ENCODE results near the gene CRYBG1.

Gene CRYBG1

GRCh38 chr6:106466211-106466610 lies 105.7 kb downstream of the CRYBG1 start:
- Histone ChIP-seq H3K36me3 (ENCODE audit: insufficient read depth, low read length) (no peaks in the 10 kb centered on the region), H3K27me3 (ENCODE audit: insufficient read depth, low read length) (peaks cover 11% of the 10 kb centered on the region), H3K9me3 (ENCODE audit: low read length) (no peaks in the 10 kb centered on the region), H3K4me1 (ENCODE audit: insufficient read depth, low read length) (no peaks in the 10 kb centered on the region), H3K4me3 (ENCODE audit: low read length) (no peak overlapping the region), H2AFZ (ENCODE audit: low read depth, low read length) (no peak overlapping the region)

- H3K27me3 ChIP-seq (ENCODE audit: insufficient read depth, low read length): peaks cover 9% of the 10 kb centered on the region
- H3K9me3 ChIP-seq (ENCODE audit: low read length): no peaks in the 10 kb centered on the region
- no peak overlapping the region for H3K4me3 ChIP-seq (ENCODE audit: low read length)
- no peak overlapping the region for H2AFZ ChIP-seq (ENCODE audit: low read depth, low read length)
- no peaks in the 10 kb centered on the region for H3K36me3 ChIP-seq (ENCODE audit: insufficient read depth, low read length)
- no peaks in the 10 kb centered on the region for H3K4me1 ChIP-seq (ENCODE audit: insufficient read depth, low read length)
Measured at GRCh38 chr6:106468935-106469334, 108.4 kb downstream of the CRYBG1 start.

GRCh38 chr6:106469882-106470281 lies 109.4 kb downstream of the CRYBG1 start:
- Histone ChIP-seq H3K4me1 (ENCODE audit: insufficient read depth, low read length) (no peaks in the 10 kb centered on the region), H3K9me3 (ENCODE audit: low read length) (no peaks in the 10 kb centered on the region), H3K4me3 (ENCODE audit: low read length) (no peak overlapping the region), H3K36me3 (ENCODE audit: insufficient read depth, low read length) (no peaks in the 10 kb centered on the region), H2AFZ (ENCODE audit: low read depth, low read length) (no peak overlapping the region), H3K27me3 (ENCODE audit: insufficient read depth, low read length) (peaks cover 9% of the 10 kb centered on the region)

GRCh38 chr6:106470316-106470715 lies 109.8 kb downstream of the CRYBG1 start:
- H3K27me3 ChIP-seq (ENCODE audit: insufficient read depth, low read length): peaks cover 12% of the 10 kb centered on the region
- H3K4me3 ChIP-seq (ENCODE audit: low read length): no peak overlapping the region
- no peaks in the 10 kb centered on the region for H3K4me1 ChIP-seq (ENCODE audit: insufficient read depth, low read length)
- no peaks in the 10 kb centered on the region for H3K36me3 ChIP-seq (ENCODE audit: insufficient read depth, low read length)
- H2AFZ ChIP-seq (ENCODE audit: low read depth, low read length): no peak overlapping the region
- H3K9me3 ChIP-seq (ENCODE audit: low read length): no peaks in the 10 kb centered on the region

- no peaks in the 10 kb centered on the region for H3K9me3 ChIP-seq (ENCODE audit: low read length)
- H3K27me3 ChIP-seq (ENCODE audit: insufficient read depth, low read length): peaks cover 16% of the 10 kb centered on the region
- H3K4me1 ChIP-seq (ENCODE audit: insufficient read depth, low read length): no peaks in the 10 kb centered on the region
- no peaks in the 10 kb centered on the region for H3K36me3 ChIP-seq (ENCODE audit: insufficient read depth, low read length)
- H2AFZ ChIP-seq (ENCODE audit: low read depth, low read length): no peak overlapping the region
- no peak overlapping the region for H3K4me3 ChIP-seq (ENCODE audit: low read length)
Measured at GRCh38 chr6:106470811-106471210, 110.3 kb downstream of the CRYBG1 start.

- Histone ChIP-seq H2AFZ (ENCODE audit: low read depth, low read length) (no peak overlapping the region), H3K36me3 (ENCODE audit: insufficient read depth, low read length) (no peaks in the 10 kb centered on the region), H3K4me1 (ENCODE audit: insufficient read depth, low read length) (no peaks in the 10 kb centered on the region), H3K4me3 (ENCODE audit: low read length) (no peak overlapping the region), H3K27me3 (ENCODE audit: insufficient read depth, low read length) (peaks cover 14% of the 10 kb centered on the region), H3K9me3 (ENCODE audit: low read length) (no peaks in the 10 kb centered on the region)
Measured at GRCh38 chr6:106473812-106474211, 113.3 kb downstream of the CRYBG1 start.

- no peak overlapping the region for H2AFZ ChIP-seq (ENCODE audit: low read depth, low read length)
- H3K27me3 ChIP-seq (ENCODE audit: insufficient read depth, low read length): peaks cover 12% of the 10 kb centered on the region
- H3K36me3 ChIP-seq (ENCODE audit: insufficient read depth, low read length): no peaks in the 10 kb centered on the region
- no peaks in the 10 kb centered on the region for H3K9me3 ChIP-seq (ENCODE audit: low read length)
- no peaks in the 10 kb centered on the region for H3K4me1 ChIP-seq (ENCODE audit: insufficient read depth, low read length)
- H3K4me3 ChIP-seq (ENCODE audit: low read length): no peak overlapping the region
Measured at GRCh38 chr6:106474466-106474865, 113.9 kb downstream of the CRYBG1 start.

GRCh38 chr6:106475284-106475683 lies 114.8 kb downstream of the CRYBG1 start:
- no peaks in the 10 kb centered on the region for H3K9me3 ChIP-seq (ENCODE audit: low read length)
- no peaks in the 10 kb centered on the region for H3K4me1 ChIP-seq (ENCODE audit: insufficient read depth, low read length)
- H2AFZ ChIP-seq (ENCODE audit: low read depth, low read length): no peak overlapping the region
- H3K36me3 ChIP-seq (ENCODE audit: insufficient read depth, low read length): no peaks in the 10 kb centered on the region
- no peak overlapping the region for H3K4me3 ChIP-seq (ENCODE audit: low read length)
- peaks cover 12% of the 10 kb centered on the region for H3K27me3 ChIP-seq (ENCODE audit: insufficient read depth, low read length)

- Histone ChIP-seq H3K9me3 (ENCODE audit: low read length) (no peaks in the 10 kb centered on the region), H3K4me3 (ENCODE audit: low read length) (no peak overlapping the region), H3K27me3 (ENCODE audit: insufficient read depth, low read length) (peaks cover 12% of the 10 kb centered on the region), H3K36me3 (ENCODE audit: insufficient read depth, low read length) (no peaks in the 10 kb centered on the region), H3K4me1 (ENCODE audit: insufficient read depth, low read length) (no peaks in the 10 kb centered on the region), H2AFZ (ENCODE audit: low read depth, low read length) (no peak overlapping the region)
Measured at GRCh38 chr6:106476331-106477105, 116.0 kb downstream of the CRYBG1 start.

- Histone ChIP-seq H3K9me3 (ENCODE audit: low read length) (peaks cover 4% of the 10 kb centered on the region), H3K36me3 (ENCODE audit: insufficient read depth, low read length) (no peaks in the 10 kb centered on the region), H3K4me3 (ENCODE audit: low read length) (no peak overlapping the region), H2AFZ (ENCODE audit: low read depth, low read length) (no peak overlapping the region), H3K4me1 (ENCODE audit: insufficient read depth, low read length) (no peaks in the 10 kb centered on the region), H3K27me3 (ENCODE audit: insufficient read depth, low read length) (peaks cover 14% of the 10 kb centered on the region)
Measured at GRCh38 chr6:106477146-106477545, 116.6 kb downstream of the CRYBG1 start.

GRCh38 chr6:106477790-106478189 lies 117.3 kb downstream of the CRYBG1 start:
- peaks cover 4% of the 10 kb centered on the region for H3K9me3 ChIP-seq (ENCODE audit: low read length)
- no peaks in the 10 kb centered on the region for H3K4me1 ChIP-seq (ENCODE audit: insufficient read depth, low read length)
- no peaks in the 10 kb centered on the region for H3K36me3 ChIP-seq (ENCODE audit: insufficient read depth, low read length)
- peaks cover 15% of the 10 kb centered on the region for H3K27me3 ChIP-seq (ENCODE audit: insufficient read depth, low read length)
- no peak overlapping the region for H3K4me3 ChIP-seq (ENCODE audit: low read length)
- H2AFZ ChIP-seq (ENCODE audit: low read depth, low read length): no peak overlapping the region

GRCh38 chr6:106486236-106486635 lies 125.7 kb downstream of the CRYBG1 start:
- H3K4me1 ChIP-seq (ENCODE audit: insufficient read depth, low read length): no peaks in the 10 kb centered on the region
- no peak overlapping the region for H2AFZ ChIP-seq (ENCODE audit: low read depth, low read length)
- H3K9me3 ChIP-seq (ENCODE audit: low read length): peaks cover 4% of the 10 kb centered on the region
- peaks cover 7% of the 10 kb centered on the region for H3K27me3 ChIP-seq (ENCODE audit: insufficient read depth, low read length)
- H3K36me3 ChIP-seq (ENCODE audit: insufficient read depth, low read length): no peaks in the 10 kb centered on the region
- no peak overlapping the region for H3K4me3 ChIP-seq (ENCODE audit: low read length)

GRCh38 chr6:106488494-106489370 lies 128.2 kb downstream of the CRYBG1 start:
- H2AFZ ChIP-seq (ENCODE audit: low read depth, low read length): no peak overlapping the region
- H3K27me3 ChIP-seq (ENCODE audit: insufficient read depth, low read length): peaks cover 8% of the 10 kb centered on the region
- H3K9me3 ChIP-seq (ENCODE audit: low read length): no peaks in the 10 kb centered on the region
- no peaks in the 10 kb centered on the region for H3K4me1 ChIP-seq (ENCODE audit: insufficient read depth, low read length)
- no peak overlapping the region for H3K4me3 ChIP-seq (ENCODE audit: low read length)
- H3K36me3 ChIP-seq (ENCODE audit: insufficient read depth, low read length): no peaks in the 10 kb centered on the region

All from neuron (in vitro differentiated cells).